Measurements from ENCODE around the gene CDC16.
"Not testable (repeated sequence)": the region's sequence is repeated elsewhere in the genome, so short reads cannot be mapped to it uniquely, and the experiment has no call there.

CDC16 gene, protein sequence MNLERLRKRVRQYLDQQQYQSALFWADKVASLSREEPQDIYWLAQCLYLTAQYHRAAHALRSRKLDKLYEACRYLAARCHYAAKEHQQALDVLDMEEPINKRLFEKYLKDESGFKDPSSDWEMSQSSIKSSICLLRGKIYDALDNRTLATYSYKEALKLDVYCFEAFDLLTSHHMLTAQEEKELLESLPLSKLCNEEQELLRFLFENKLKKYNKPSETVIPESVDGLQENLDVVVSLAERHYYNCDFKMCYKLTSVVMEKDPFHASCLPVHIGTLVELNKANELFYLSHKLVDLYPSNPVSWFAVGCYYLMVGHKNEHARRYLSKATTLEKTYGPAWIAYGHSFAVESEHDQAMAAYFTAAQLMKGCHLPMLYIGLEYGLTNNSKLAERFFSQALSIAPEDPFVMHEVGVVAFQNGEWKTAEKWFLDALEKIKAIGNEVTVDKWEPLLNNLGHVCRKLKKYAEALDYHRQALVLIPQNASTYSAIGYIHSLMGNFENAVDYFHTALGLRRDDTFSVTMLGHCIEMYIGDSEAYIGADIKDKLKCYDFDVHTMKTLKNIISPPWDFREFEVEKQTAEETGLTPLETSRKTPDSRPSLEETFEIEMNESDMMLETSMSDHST

GRCh38 chr13:114234645-114235421 is at the start of gene CDC16:
TSS of gene CDC16 (plus strand) at chr13:114234897. CDS start at chr13:114235085, 188 bp downstream.
- DNase-seq (ENCODE audit: low read depth), result peak; percentile 55

DNA sequence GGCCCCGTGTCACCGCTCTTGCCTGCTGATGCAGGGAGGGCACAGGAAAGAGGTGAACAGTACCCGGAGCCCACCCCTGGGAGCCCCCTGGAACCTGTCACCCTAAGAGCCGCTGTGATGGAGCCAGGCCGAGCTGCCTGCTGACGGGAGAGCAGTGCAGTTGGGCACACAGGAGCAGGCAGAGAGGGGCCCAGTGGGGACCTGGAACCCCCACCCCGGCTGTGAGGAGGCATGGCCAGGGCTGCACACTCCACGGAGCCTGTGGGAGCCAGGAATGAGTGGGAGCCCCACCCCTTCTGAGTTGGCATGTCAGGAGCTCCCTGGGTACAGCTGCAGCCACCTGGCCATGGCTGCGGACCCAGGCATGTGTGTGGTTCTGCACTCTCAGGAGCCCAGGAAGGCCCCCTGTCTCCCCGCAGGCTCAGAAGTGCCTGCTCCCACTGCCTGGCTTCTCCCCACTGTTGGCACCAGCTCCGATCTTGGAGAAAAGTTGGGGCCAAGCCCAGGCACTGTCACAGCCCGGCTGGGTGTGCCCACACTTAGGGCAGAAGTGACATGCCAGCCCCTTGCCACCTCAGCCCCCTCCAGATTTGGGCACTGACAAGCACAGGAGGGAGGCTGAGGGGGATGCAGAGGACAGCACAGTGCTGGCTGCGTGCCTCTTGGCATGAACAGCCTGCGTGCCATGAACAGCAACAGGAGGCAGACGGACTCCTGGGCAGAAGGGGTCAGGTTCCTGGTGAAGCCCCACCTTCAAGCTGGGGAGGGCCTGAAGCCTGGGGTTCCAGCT is 49.3 kb upstream of the CDC16 start:
- no peak for DNase-seq (ENCODE audit: low read depth)

DNA sequence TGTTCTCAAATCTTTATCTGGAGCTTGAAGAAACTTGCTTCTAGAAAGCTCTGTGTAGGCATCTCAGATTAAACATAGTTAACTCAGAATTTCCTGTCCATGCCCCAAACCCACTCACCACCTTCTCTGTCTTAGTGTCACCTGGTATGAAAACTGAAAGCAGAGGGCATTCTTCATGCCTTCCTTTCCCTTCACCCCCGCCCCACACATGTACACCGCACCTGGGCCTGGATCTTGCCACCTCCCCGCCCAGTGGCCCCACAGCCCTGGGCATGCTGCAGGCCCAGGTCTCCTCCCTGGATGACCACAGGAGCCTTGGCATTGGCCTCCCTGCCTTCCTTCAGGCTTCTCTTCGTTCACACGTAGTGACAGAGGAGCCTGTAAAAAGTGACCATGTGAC is 39.8 kb upstream of the CDC16 start:
- no peak for DNase-seq (ENCODE audit: low read depth)

DNA sequence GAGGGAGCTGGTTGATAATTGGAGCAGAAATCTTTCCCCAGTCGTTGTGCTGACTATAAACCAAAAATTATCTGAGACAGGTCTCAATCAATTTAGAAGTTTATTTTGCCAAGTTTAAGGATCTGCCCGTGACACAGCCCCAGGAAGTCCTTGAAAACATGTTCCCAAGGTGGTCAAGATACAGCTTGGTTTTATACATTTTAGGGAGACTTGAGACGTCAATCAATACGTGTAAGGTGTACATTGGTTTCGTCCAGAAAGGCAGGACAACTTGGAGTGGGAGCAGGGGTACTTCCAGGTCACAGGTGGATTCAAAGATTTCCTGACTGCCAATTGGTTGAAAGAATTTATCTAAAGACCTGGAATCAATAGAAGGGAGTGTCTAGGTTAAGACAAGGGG is 38.1 kb upstream of the CDC16 start:
- DNase-seq (ENCODE audit: low read depth), result no peak

- no peak for DNase-seq (ENCODE audit: low read depth)
Measured at GRCh38 chr13:114198556-114198955, 36.1 kb upstream of the CDC16 start.

DNA sequence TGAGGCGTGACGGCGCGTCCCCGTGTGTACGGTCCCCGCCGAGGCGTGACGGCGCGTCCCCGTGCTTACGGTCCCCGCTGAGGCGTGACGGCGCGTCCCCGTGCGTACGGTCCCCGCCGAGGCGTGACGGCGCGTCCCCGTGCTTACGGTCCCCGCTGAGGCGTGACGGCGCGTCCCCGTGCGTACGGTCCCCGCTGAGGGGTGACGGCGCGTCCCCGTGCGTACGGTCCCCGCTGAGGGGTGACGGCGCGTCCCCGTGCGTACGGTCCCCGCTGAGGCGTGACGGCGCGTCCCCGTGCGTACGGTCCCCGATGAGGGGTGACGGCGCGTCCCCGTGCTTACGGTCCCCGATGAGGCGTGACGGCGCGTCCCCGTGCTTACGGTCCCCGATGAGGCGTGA is 35.2 kb upstream of the CDC16 start:
- not testable (repeated sequence) for DNase-seq (ENCODE audit: low read depth)

DNA sequence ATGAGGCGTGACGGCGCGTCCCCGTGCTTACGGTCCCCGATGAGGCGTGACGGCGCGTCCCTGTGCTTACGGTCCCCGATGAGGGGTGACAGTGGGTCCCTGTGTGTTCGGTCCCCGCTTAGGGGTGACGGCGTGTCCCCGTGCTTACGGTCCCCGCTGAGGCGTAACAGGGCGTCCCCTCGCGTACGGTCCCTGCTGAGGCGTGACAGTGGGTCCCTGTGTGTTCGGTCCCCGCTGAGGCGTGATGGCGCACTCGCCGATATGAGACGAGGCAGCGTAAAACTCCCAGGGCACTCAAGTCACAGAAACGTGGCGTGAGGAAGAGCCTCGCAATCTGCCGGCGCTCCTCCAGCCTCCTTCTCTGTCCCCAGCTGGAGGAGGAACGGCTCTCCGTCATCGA is 34.7 kb upstream of the CDC16 start:
- DNase-seq (ENCODE audit: low read depth), result no peak

DNA sequence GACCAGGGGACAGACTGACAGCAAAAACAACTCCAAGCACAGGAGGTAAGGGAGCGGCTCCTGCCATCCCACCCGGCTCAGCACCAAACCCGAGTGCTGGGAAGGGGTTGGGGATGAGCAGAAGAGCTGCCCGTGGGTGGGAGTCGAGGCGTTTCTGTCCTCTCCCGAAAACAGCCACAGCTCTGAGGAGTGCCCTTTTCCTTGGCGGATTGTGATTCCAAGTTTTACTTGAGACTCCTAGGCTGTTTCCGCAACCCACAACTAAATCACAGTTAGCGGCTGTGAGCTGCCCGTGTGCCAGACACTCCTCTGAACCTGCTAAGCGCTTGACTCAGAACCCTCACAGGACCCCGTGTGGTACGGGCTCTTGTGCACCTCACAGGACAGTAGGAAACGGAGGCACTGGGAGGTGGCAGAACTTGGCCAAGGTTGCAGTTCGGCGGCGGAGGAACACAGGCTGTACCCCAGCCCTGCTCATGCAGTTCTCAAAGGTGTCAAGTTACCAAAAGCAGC is 34.2 kb upstream of the CDC16 start:
- no peak for DNase-seq (ENCODE audit: low read depth)

GRCh38 chr13:114202581-114202980 is 32.1 kb upstream of the CDC16 start:
- no peak for DNase-seq (ENCODE audit: low read depth)

DNA sequence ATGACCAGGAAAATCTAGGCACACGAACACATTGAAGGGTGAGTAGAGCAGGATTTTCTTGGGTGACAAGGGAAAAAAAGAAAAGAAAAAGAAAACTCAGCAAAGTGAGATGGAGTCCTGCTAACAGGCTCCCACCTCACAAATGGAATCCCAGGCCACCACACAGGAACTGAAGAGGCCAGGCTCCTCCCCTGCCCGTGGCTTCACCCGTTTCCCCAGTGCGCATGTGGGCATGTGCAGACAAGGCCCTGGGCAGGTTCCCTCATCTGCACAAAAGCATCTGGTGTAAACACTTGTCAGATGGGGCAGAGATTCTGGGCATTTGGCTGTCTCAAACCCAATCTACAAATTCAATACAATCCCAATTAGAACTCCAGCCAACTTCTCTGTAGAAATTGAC is 31.2 kb upstream of the CDC16 start:
- no peak for DNase-seq (ENCODE audit: low read depth)

- no peak for DNase-seq (ENCODE audit: low read depth)
Measured at GRCh38 chr13:114204894-114205293, 29.8 kb upstream of the CDC16 start.

DNA sequence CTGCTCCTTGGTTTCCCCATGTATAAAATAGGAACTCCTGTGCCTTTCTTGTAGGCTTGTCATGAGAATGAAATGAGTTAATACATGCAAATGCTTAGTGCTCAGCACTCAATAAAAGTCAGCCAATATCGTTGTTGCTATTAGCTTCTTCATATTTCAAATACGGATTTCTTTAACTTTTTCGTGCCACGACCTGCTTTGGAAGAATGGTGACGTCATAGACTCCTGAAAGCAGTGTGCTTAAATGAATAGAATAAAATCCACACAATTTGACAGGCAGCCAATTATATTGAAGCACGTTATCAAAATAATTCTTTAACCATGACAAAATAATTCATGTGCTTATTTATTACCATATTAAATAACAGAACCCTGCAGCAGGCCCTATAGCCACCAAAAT is 26.6 kb upstream of the CDC16 start:
- DNase-seq (ENCODE audit: low read depth), result no peak

DNA sequence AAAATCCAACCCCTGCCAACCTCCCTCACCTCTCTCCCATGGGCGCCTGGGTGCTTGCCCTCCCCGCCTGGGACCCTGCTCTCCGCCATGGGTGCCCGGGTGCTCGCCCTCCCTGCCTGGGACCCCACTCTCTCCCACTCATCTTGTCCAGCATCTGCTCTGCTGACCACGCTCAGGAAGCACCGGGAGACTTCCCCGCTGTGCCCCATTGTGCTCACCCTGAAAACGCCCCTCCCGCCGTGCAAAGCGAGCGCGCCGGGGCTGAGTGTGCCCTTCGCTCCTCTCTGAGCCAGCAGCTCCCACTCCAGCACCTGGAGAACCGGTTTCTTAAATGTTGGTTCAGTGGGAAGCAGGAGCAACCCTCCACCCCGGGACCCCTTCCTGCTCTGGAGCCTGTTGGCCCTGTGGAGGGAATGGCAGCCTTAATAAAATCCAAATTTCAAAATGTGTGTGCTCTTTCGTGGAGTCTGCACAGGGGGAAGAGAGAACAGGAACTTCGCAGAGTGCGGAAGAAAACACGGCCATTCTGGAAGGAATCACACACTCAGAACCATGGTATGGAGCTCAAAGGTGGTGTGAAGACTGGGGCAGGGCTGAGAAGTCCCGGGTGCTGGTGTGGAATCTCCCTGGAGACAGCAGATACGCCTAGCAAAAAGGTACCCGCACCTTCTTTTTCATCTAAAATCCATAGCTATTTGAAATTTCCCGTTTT is 23.1 kb upstream of the CDC16 start:
- DNase-seq (ENCODE audit: low read depth), result no peak

DNA sequence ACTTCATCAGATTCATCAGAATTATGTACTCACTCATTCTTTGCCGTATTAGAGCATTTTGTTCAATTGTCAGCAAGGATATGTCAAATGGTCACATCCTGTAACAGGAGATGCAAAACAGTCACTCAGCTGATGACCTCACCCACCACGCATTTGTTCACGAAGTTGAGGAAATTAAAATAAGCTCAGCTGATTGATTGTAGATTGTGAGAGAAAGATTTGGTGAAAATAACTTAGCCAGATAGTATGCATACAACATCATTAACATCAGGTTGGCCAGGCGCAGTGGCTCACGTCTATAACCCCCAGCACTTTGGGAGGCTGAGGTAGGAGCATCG is 22.6 kb upstream of the CDC16 start:
- no peak for DNase-seq (ENCODE audit: low read depth)

- DNase-seq (ENCODE audit: low read depth), result no peak
Measured at GRCh38 chr13:114213980-114214379, 20.7 kb upstream of the CDC16 start.

- no peak for DNase-seq (ENCODE audit: low read depth)
Measured at GRCh38 chr13:114219392-114219791, 15.3 kb upstream of the CDC16 start.

GRCh38 chr13:114222461-114222968 is 12.2 kb upstream of the CDC16 start:
- DNase-seq (ENCODE audit: low read depth), result no peak

- no peak for DNase-seq (ENCODE audit: low read depth)
Measured at GRCh38 chr13:114224201-114224600, 10.5 kb upstream of the CDC16 start.

DNA sequence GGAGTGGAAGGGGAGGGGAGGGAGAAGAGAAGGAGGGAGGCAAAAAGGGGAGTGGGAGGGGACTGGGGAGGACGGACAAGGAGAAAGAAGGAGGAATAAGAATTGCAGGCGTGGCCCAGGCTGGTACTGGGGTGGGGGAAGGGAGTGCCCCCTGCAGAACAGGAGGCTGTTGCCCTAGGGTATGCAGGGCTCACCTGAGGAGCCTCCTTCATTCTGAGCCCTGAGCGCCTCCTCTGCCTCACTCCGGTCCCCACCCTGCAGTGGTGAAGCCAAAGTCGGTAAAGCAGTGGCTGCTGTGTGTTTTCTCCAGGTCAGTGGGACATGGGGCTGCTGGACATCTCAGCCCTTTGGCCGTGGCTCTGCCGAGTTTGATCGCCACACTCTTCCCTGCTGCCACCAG is 9.1 kb upstream of the CDC16 start:
- no peak for DNase-seq (ENCODE audit: low read depth)

DNA sequence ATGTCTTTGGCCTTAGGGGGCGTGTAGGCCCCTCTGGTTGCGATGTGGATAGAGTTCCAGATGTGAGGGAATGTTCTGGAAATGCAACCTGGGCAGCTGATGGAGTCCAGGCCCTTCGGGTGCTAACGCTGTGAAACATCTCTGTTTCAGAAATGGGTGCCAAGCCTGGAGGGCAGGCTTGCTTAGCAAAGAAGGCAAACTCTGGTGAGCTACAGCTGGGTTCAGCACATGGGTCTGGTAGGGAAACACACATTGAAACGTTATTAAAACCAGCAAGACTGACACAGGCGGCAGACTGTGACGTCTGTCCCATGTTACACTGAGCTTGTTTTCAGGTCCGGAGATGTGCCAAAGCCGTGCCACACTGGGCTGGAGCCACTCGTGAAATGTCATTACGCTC is 8.6 kb upstream of the CDC16 start:
- DNase-seq (ENCODE audit: low read depth), result no peak

GRCh38 chr13:114226699-114227323 is 7.9 kb upstream of the CDC16 start:
- DNase-seq (ENCODE audit: low read depth), result peak; percentile 79
